ENCODE data around the gene DPF3.

The DPF3 gene

GRCh38 chr14:72673179-72673578 is 220.7 kb downstream of the DPF3 start:
- no peak for DNase-seq

GRCh38 chr14:72666610-72667009 is 227.3 kb downstream of the DPF3 start:
- no peak for DNase-seq

- no peak for DNase-seq
Observed at GRCh38 chr14:72665259-72665658, 228.6 kb downstream of the DPF3 start.

GRCh38 chr14:72664651-72665050 is 229.2 kb downstream of the DPF3 start:
- no peak for DNase-seq

- DNase-seq = no peak
Observed at GRCh38 chr14:72663956-72664650, 229.8 kb downstream of the DPF3 start.

GRCh38 chr14:72663076-72663487 is 230.8 kb downstream of the DPF3 start:
- DNase-seq = no peak

- no peak for DNase-seq
Observed at GRCh38 chr14:72662214-72662613, 231.7 kb downstream of the DPF3 start.

GRCh38 chr14:72657214-72657921 is 236.5 kb downstream of the DPF3 start:
- DNase-seq = no peak

- DNase-seq = no peak
Observed at GRCh38 chr14:72653026-72653425, 240.9 kb downstream of the DPF3 start.

- no peak for DNase-seq
Observed at GRCh38 chr14:72652179-72652578, 241.7 kb downstream of the DPF3 start.

- no peak for DNase-seq
Observed at GRCh38 chr14:72651714-72652113, 242.2 kb downstream of the DPF3 start.

- no peak for DNase-seq
Observed at GRCh38 chr14:72651081-72651480, 242.8 kb downstream of the DPF3 start.

- no peak for DNase-seq
Observed at GRCh38 chr14:72649603-72650227, 244.2 kb downstream of the DPF3 start.

GRCh38 chr14:72647782-72648181 is 246.1 kb downstream of the DPF3 start:
- no peak for DNase-seq

- DNase-seq = no peak
Observed at GRCh38 chr14:72646861-72647528, 246.9 kb downstream of the DPF3 start.

GRCh38 chr14:72645706-72646105 is 248.2 kb downstream of the DPF3 start:
- DNase-seq = no peak

- DNase-seq = no peak
Observed at GRCh38 chr14:72644758-72645489, 249.0 kb downstream of the DPF3 start.

- no peak for DNase-seq
Observed at GRCh38 chr14:72644038-72644437, 249.9 kb downstream of the DPF3 start.

GRCh38 chr14:72643317-72643801 is 250.5 kb downstream of the DPF3 start:
- no peak for DNase-seq

GRCh38 chr14:72640911-72641485 is 252.9 kb downstream of the DPF3 start:
- no peak for DNase-seq

- DNase-seq = no peak
Observed at GRCh38 chr14:72638021-72638420, 255.9 kb downstream of the DPF3 start.

GRCh38 chr14:72636871-72637270 is 257.0 kb downstream of the DPF3 start:
- DNase-seq = no peak
